NCI-H187 (cell line): Measurements from ENCODE around the gene KPNA2.
"Not testable (repeated sequence)": the region's sequence is repeated elsewhere in the genome, so short reads cannot be mapped to it uniquely, and the experiment has no call there.

Experiments
- DNase-seq, 2 experiments: peaks; one replicate each; lab custom pipeline; 2025; lab: John Stamatoyannopoulos, UW

KPNA2 gene

DNA sequence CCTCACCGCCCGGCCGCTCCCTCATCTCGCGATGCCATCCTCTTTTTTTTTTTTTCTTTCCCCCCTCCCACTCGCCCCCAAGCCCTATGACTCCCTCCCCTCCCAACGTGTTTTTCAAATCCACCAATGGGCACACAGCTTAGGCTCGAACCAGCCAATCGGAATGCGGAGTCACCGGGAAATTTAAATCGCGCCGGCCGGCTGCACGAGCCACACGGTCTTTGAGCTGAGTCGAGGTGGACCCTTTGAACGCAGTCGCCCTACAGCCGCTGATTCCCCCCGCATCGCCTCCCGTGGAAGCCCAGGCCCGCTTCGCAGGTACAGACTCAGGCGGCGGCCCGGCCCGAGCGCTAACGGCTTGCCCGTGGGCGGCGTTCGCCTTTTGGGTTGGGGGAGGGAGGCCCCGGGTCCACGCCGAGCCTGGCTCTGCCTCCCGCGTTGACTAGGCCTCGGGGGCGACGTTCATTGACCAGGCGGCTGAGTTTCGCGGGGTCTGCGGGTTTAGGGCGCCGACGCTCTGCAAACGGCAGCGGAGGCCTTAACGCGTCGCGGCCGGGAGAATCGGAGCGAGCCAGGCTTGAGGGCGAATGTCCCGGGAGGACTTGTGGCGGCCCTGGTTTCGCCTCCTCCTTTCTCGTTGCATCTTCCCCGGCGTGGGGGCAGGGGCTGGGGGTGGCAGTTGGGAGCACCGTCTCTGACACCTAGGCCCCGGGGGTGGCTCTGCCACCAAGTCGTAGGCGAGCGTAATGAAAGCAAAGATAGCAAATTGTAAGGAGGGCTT is at the start of gene KPNA2:
KPNA2 (plus strand) TSS at position 213 of the 781 bp plus-strand sequence. CDS start 1,398 bp downstream, outside the sequence.
- peak; percentile 93 to 98 for DNase-seq

GRCh38 chr17:67990909-67991308 is 44.6 kb upstream of the KPNA2 start:
- DNase-seq = no peak

DNA sequence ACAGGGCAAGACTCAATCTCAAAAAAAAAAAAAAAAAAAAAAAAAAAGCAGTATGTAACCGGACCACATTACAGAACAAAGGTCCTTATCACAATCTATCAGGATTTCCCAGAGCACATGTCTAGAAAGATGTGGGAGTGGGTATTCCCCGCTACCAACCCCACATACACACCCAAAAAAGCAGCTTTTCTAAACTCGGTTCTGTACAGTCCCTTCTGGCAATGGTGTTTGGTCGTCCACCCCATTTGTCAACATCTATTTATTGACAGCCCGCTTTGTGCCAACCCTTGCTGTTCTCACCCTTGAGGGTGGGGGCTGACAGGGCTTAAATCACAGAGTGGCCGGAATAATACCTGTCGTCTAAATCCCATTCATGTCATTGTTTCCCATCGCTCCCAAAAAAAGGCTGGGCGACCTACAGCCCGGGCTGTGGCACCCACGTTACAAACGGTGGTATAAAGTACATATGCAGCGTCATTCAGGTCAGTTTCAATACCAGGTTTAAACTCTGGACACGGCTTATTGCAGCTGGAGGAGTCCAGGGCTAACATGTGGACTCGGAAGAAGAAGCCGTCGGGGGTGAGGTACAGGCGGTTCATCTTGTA is 42.9 kb upstream of the KPNA2 start:
- DNase-seq = no peak

DNA sequence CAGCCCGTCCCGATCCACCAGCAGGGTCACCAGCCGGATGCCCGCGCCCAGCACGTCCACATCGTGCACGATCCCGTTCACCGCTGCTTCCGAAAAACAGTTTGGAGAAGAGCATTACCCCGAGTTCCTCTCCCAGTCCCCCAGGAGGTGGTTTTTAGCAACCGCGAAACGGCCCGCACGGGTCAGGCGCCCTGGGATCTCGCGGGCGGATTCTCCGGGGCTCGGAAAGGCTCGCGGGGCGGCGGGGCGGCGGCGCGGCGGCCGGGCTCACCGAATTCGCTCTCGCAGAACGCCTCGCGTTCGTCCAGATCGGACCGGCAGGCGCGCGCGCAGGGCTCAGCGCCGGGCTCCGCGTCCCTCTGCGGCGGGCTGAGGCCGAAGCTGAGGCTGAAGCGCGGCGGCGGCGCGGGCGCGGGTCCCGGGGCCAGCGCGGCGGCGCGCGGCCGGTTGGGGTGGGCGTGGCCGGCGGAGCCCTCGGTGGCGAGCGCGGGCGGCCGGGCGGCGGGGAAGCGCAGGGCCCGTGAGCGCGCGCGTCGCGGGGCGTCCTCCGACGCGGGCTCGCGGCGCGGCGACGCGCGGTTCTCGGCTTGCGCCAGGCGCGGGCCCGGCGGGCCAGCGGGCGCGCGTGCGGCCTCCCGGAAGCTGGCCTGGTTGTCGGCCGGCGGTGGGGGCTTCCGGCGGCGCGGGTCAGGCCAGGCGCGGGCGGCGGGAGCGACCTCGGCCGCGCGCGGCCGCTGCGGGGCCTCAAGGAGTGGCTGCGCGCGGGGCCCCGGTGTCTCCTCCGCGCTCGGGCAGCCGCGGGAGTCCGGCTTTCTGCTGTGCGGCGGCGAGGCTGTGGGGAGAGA is 42.2 kb upstream of the KPNA2 start:
- DNase-seq = peak; percentile 19 to 78

DNA sequence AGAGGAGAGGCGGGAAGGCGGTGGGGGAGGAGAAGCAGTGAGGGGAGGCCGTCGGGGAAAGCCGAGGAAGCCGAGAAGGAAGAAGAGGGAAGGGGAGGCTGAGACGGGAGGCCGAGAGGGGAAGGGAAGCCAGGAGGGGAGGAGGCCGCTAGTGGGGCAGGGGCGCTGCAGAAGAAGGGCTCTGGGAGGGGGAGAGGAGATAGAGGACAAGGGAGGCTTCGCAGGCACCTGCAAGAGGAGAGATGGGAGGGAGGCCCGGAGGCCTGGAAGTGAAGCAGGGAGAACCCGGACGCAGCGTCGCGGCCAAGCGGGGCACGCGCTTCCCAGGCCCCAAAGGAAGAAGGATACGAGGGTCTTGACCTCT is 41.6 kb upstream of the KPNA2 start:
- peak in 1 of 2 experiments; percentile 13 for DNase-seq

GRCh38 chr17:67994817-67995569 is 40.5 kb upstream of the KPNA2 start:
- DNase-seq = no peak

GRCh38 chr17:67995570-67996263 is 39.8 kb upstream of the KPNA2 start:
- no peak for DNase-seq

DNA sequence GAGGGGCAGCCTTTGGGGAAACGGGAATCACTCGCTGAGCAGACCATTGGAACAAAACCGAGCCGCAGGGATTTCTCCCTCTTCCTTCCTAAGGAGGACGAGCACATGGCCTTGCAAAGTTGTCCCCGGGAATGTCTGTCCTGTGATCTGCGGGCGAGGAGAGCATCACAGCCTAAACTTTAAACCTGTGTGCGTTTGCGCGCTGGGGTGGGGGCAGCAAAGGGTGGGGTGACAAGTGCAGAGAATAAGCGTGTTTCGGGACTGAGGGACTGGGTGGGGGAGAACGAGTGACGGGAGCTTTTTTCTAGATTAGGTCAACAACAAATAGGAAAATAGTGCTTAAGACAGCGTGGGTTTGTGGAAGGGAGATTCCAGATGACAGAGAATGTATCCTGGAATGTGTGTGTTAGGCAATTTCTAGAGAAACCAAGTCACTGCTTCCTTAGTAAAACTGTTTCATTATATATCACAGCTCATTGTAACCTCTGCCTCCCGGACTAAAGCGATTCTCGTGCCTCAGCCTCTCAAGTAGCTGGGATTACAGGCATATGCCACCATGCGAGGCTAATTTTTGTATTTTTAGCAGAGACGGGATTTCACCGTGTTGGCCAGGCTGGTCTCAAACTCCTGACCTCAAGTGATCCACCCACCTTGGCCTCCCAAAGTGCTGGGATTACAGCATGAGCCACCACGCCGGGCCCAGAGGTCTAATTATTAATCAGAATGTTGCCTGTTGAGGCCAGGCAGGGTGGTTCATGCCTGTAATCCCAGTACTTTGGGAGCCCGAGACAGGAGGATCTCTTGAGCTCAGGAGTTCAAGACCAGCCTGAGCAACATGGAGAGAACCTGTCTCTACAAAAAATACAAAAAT is 39.0 kb upstream of the KPNA2 start, which contains the start of gene C17orf58:
C17orf58 (minus strand) TSS at position 169 of the 871 bp plus-strand sequence. CDS start 271 bp downstream, outside the sequence.
- DNase-seq = not testable (repeated sequence)

DNA sequence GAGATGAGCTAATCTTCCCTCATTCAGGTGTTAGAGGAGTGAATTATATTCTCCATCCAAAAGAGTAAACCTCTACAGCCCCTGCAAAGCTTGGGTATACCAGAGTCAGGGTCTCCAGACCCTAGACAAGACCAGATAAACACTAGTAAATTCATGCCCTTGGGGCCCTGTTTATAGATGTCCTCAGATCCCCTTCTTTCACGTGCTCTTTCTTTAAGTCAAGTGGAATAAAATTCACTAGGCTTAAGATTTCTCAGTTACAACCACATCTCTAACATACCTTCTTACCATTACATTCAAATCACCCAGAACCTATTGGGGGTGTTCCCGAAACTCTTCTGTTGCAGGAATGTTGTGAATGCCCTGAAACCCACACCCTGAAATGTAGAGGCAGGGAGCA is 37.1 kb upstream of the KPNA2 start:
- DNase-seq = no peak

- no peak for DNase-seq
Measured at GRCh38 chr17:67999291-67999911, 36.1 kb upstream of the KPNA2 start.

DNA sequence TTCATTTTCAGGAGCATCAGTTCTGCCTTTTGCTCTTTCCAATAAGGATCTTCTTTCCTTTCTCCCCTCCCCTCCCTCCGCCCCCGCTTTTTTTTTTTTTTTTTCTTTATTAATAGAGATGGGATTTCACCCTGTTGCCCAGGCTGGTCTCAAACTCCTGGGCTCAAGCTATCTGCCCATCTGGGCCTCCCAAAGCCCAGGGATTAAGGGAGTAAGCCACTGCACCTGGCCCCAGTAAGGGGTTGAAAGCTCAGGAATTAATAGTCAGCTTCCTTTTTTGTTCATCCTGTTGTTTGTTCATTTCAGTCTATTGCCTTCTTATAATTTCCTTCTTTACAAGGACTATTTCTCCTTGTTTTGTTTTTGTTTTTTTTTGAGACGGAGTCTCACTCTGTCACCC is 31.3 kb upstream of the KPNA2 start:
- DNase-seq = no peak

DNA sequence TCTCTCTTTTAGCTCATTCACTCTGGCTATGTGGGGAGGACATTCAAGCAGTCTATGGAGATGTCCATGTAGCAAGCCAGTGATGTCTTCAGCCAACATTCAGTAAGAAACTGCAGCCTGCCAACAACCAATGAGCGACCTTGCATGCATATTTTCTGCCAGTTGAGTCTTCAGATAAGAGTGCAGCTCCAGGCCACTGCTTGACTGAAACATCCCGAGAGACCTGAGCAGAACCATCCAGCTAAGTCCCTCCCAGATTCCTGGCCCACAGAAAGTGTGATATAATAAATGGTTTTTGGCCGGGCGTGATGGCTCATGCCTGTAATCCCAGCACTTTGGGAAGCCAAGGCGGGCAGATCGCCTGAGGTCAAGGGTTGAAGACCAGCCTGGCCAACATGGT is 28.7 kb upstream of the KPNA2 start:
- no peak for DNase-seq

DNA sequence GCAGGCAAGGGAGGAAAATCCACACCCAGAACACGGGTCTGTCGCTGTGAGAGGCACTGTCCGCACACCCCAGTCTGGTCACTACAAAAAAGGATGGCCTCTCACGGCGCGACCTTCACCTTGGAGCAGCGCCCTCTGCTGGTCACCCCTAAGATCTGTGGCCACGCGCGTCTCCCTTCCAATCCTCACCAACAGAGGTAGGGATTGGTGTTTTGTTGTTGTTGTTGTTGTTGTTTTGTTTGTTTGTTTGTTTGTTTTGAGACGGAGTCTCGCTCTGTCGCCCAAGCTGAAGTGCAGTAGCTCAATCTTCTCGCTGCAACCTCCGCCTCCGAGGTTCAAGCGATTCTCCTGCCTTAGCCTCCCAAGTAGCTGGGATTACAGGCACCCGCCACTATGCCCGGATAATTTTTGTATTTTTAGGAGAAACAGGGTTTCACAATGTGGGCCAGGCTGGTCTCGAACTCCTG is 24.3 kb upstream of the KPNA2 start:
- DNase-seq = no peak

- DNase-seq = no peak
Measured at GRCh38 chr17:68013385-68013784, 22.1 kb upstream of the KPNA2 start.

DNA sequence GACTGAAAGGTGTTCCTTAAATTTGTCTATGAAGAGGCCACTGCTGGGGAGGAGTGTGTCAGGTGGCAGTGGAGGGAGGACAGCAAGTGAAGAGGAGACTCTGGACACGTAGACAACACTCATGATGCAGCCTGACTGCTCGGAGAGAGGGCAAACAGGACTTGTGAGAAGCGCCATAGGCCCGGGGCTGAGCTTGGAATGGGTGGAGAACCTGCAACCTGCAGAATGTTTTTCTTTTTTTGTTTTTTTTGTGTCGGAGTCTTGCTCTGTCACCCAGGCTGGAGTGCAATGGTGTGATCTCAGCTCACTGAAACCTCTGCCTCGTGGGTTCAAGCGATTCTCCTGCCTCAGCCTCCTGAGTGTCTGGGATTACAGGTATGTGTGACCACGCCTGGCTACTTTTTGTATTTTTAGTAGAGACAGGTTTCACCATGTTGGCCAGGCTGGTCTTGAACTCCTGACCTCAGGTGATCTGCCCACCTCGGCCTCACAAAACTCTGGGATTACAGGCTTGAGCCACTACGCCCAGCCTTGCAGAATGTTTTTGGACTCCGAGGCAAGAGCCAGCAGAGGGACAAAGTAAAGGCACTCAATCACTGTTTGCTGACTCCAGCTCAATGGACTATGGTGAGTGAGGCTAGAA is 20.3 kb upstream of the KPNA2 start:
- no peak for DNase-seq

DNA sequence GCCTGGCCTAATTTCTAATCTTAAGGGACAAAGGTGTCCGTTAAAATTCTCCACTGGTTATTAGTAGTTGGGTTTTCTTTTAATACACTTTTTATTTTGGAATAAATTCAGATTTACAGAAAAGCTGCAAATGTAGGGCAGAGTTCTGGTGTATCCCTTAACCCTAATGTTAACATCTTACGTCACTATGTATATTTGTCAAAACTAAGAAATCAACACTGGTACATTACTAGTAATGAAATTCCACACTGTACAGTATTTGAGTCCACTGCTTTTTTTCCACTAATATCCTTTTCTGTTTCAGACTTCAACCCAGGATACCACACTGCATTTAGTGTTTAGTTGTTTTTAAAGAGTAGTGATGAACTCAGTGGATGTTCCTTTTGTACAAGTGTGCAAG is 18.7 kb upstream of the KPNA2 start:
- no peak for DNase-seq

DNA sequence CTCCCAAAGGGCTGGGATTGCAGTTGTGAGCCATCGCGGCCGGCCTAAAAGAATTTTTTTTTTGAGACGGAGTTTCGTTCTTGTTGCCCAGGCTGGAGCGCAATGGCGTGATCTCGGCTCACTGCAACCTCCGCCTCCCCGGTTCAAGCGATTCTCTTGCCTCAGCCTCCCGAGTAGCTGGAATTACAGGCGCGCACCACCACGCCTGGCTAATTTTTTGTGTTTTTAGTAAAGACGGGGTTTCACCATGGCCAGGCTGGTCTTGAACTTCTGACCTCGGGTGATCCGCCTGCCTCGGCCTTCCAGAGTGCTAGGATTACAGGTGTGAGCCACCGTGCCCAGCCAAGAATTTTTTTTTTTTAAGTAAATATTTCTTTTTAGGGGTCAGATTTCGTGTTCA is 17.0 kb upstream of the KPNA2 start:
- DNase-seq = not testable (repeated sequence)

DNA sequence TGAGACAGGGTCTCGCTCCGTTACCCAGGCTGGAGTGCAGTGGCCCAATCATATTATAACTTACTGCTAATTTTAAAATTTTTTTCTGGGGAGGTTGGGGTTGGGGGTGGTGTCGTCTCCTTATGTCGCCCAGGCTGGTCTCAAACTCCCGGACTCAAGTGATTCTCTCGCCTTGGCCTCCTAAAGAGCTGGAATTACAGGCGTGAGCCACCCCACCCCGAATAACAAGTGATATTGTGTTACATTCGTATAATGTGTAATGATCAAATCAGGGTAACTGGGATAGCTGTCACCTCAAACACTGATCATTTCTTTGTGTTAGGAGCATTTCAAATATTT is 16.2 kb upstream of the KPNA2 start:
- DNase-seq = no peak

DNA sequence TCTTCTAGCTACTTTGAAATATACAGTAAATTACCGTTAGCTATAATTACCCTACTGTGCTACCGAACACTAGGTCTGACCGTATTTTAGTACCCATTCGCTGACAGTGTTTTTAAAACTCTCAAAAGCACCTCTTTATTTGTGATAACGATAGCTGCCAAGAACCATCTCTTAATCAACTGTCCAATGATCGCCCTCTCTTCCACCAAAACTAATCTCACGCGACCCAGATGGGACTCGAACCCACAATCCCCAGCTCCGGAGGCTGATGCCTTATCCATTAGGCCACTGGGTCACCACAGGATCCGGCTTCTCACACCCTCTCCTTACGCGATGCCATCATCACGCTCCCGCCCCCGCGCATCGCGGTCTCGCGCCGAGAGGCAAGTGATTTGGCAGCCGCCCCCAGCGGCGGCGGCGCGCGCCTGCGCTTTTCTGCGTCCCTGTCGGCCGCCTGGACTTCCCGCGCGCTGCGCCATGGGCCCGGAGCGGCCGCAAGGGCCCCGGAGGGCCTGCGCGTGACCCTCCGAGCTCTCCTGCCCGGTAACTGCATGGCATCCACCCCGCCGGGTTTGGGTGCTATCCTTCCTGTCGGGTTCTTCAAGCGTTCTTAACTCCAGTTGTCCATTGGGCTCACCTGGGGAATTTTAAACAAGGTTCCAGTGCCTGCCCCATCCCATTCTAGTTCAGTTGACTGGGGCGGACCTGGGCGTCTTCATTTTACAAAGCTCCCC is 15.7 kb upstream of the KPNA2 start:
- DNase-seq = peak; percentile 84 to 98
